Smooth muscle cell (in vitro differentiated cells): ENCODE data around the gene SMARCA5. TPM values are rescaled to one million over a fixed set of nuclear protein-coding genes. Genes with fewer than 3 reads are reported as not detected.

Experiments
- DNase-seq: peaks from one replicate; lab custom pipeline; 2025; ENCODE audit not compliant: unreplicated experiment; lab: John Stamatoyannopoulos, UW
- H2AFZ ChIP-seq: fragments of 200-600 bp; sonication (generic); 2 replicates; pipeline ENCODE4 v1.6.0; 2016; ENCODE audit warnings: antibody characterized with exemption, low read depth, mild to moderate bottlenecking
- H3F3A ChIP-seq: fragments of 200-600 bp; sonication (generic); 2 replicates; pipeline ENCODE4 v1.6.0; 2017; ENCODE audit warnings: antibody characterized with exemption, low read depth
- H3K27ac ChIP-seq: fragments of 200-600 bp; sonication (generic); 2 replicates; pipeline ENCODE4 v1.5.1; 2016; ENCODE audit warnings: low read depth, mild to moderate bottlenecking
- H3K27me3 ChIP-seq: fragments of 200-600 bp; sonication (generic); 2 replicates; pipeline ENCODE4 v1.6.1; 2016; ENCODE audit warnings: low read depth, mild to moderate bottlenecking
- H3K36me3 ChIP-seq: fragments of 200-600 bp; sonication (generic); 2 replicates; pipeline ENCODE4 v1.5.1; 2016; ENCODE audit warnings: low read depth
- H3K4me1 ChIP-seq: fragments of 200-600 bp; sonication (generic); 2 replicates; pipeline ENCODE4 v1.5.1; 2016; ENCODE audit warnings: low read depth
- H3K4me2 ChIP-seq: fragments of 200-600 bp; sonication (generic); 2 replicates; pipeline ENCODE4 v1.6.0; 2016; ENCODE audit warnings: mild to moderate bottlenecking
- H3K4me3 ChIP-seq: fragments of 200-600 bp; sonication (generic); 2 replicates; pipeline ENCODE4 v1.5.1; 2016; ENCODE audit warnings: mild to moderate bottlenecking
- H3K79me2 ChIP-seq: fragments of 200-600 bp; sonication (generic); 2 replicates; pipeline ENCODE4 v1.6.0; 2016; ENCODE audit warnings: low read depth, mild to moderate bottlenecking
- H3K9ac ChIP-seq: fragments of 200-600 bp; sonication (generic); 2 replicates; pipeline ENCODE4 v1.6.0; 2016; ENCODE audit warnings: low read depth
- H3K9me3 ChIP-seq: fragments of 200-600 bp; sonication (generic); replicated peaks from 2 replicates; pipeline ENCODE4 v1.5.1; 2016; ENCODE audit warnings: low read depth
- H4K20me1 ChIP-seq: fragments of 200-600 bp; sonication (generic); 2 replicates; pipeline ENCODE4 v1.6.0; 2016; ENCODE audit warnings: low read depth
- CTCF ChIP-seq: fragments of 200-600 bp; sonication (generic); IDR thresholded peaks from 2 replicates; pipeline ENCODE4 v1.5.1; 2017; ENCODE audit warnings: borderline replicate concordance, mild to moderate bottlenecking, antibody characterized with exemption; ENCODE audit not compliant: insufficient read depth, poor library complexity, severe bottlenecking
- WGBS: methylation state at CpG from one replicate; pipeline ENCODE4 v1.1.7; 2016; ENCODE audit warnings: low lambda C conversion rate; 5-methylcytosine and 5-hydroxymethylcytosine counted together
- polyA plus RNA-seq: library from polyadenylated mRNA; unstranded; fragments of >200 nt; fragmentation: Nextera tagmentation; extraction: Ambion mirVana; gene quantifications from 2 replicates; pipeline ENCODE4 v1.2.1, GENCODE V29; 2016
- total RNA-seq: library from RNA; depleted of rRNA; stranded (reverse); fragments of >200 nt; gene quantifications from 2 replicates; pipeline ENCODE4 v1.2.3, GENCODE V29; 2014

SMARCA5 gene
- total and polyA plus RNA-seq, 2 experiments from 2014 or later = 31.2 to 80.2 TPM

- Histone ChIP-seq H4K20me1 (no peaks in the 10 kb centered on the region), H3K27ac (no peak overlapping the region), H3K9ac (no peak overlapping the region), H3K9me3 (no peaks in the 10 kb centered on the region), H3K27me3 (no peaks in the 10 kb centered on the region), H3K4me1 (no peaks in the 10 kb centered on the region), H2AFZ (no peak overlapping the region), H3F3A (no peaks in the 10 kb centered on the region), H3K79me2 (no peaks in the 10 kb centered on the region), H3K4me2 (no peak overlapping the region), H3K4me3 (no peak overlapping the region), H3K36me3 (no peaks in the 10 kb centered on the region)
- TF ChIP-seq CTCF = no peak
- DNase-seq = no peak
These were observed 61.8 kb downstream of the SMARCA5 start for GRCh38 chr4:143575331-143575730.

- no peak for TF ChIP-seq CTCF
- Histone ChIP-seq H3K79me2 (no peaks in the 10 kb centered on the region), H3K4me2 (no peak overlapping the region), H3K4me3 (no peak overlapping the region), H3K9me3 (no peaks in the 10 kb centered on the region), H3K36me3 (no peaks in the 10 kb centered on the region), H3K27ac (no peak overlapping the region), H3F3A (no peaks in the 10 kb centered on the region), H3K27me3 (no peaks in the 10 kb centered on the region), H3K9ac (no peak overlapping the region), H3K4me1 (no peaks in the 10 kb centered on the region), H2AFZ (no peak overlapping the region), H4K20me1 (no peaks in the 10 kb centered on the region)
- no peak for DNase-seq
- WGBS = 90% methylated on average over 3 of the region's 3 CpGs
These were observed 67.9 kb downstream of the SMARCA5 start for GRCh38 chr4:143581331-143581946.

- H2AFZ ChIP-seq = no peak overlapping the region
- no peaks in the 10 kb centered on the region for H3K4me1 ChIP-seq
- H3K4me2 ChIP-seq = no peak overlapping the region
- no peaks in the 10 kb centered on the region for H3K27me3 ChIP-seq
- no peak overlapping the region for H3K27ac ChIP-seq
- no peaks in the 10 kb centered on the region for H3K79me2 ChIP-seq
- no peak for TF ChIP-seq CTCF
- H3K4me3 ChIP-seq = no peak overlapping the region
- no peaks in the 10 kb centered on the region for H3K9me3 ChIP-seq
- H3K36me3 ChIP-seq = no peaks in the 10 kb centered on the region
- H3K9ac ChIP-seq = no peak overlapping the region
- H3F3A ChIP-seq = no peaks in the 10 kb centered on the region
- 93% methylated on average over 6 of the region's 6 CpGs for WGBS
- no peaks in the 10 kb centered on the region for H4K20me1 ChIP-seq
- DNase-seq = no peak
These were observed 72.0 kb downstream of the SMARCA5 start for GRCh38 chr4:143585548-143585947.

- no peak for TF ChIP-seq CTCF
- no peak overlapping the region for H3K4me2 ChIP-seq
- DNase-seq = no peak
These were observed 72.6 kb downstream of the SMARCA5 start for GRCh38 chr4:143586080-143586479.

More at GRCh38 chr4:143586080-143586479, 72.6 kb downstream of the SMARCA5 start:
- no peaks in the 10 kb centered on the region for H3K4me1 ChIP-seq
- H4K20me1 ChIP-seq = no peaks in the 10 kb centered on the region
- H3K27me3 ChIP-seq = no peaks in the 10 kb centered on the region
- H3K79me2 ChIP-seq = no peaks in the 10 kb centered on the region
- no peak overlapping the region for H3K27ac ChIP-seq
- no peaks in the 10 kb centered on the region for H3K36me3 ChIP-seq
- no peaks in the 10 kb centered on the region for H3K9me3 ChIP-seq
- H3K9ac ChIP-seq = no peak overlapping the region
- no peak overlapping the region for H2AFZ ChIP-seq
- no peak overlapping the region for H3K4me3 ChIP-seq
- H3F3A ChIP-seq = no peaks in the 10 kb centered on the region
